Mesenchymal stem cell (in vitro differentiated cells and primary cell): ENCODE results near the gene COL25A1.
"Not testable (repeated sequence)": the region's sequence is repeated elsewhere in the genome, so short reads cannot be mapped to it uniquely, and the experiment has no call there.

Source experiments
- DNase-seq: peaks from one replicate; pipeline ENCODE4 v3.0.0-alpha.2; 2013
- H2AFZ ChIP-seq: one replicate; pipeline ENCODE4 v1.6.1; 2013; ENCODE audit warnings: low read depth, mild to moderate bottlenecking, control low read depth, inconsistent platforms, low read length, moderate library complexity
- H2AK5ac ChIP-seq: 2 replicates; pipeline ENCODE4 v1.6.1; 2013; ENCODE audit warnings: low read length, moderate library complexity, mild to moderate bottlenecking, inconsistent platforms; ENCODE audit not compliant: severe bottlenecking
- H2BK120ac ChIP-seq: one replicate; pipeline ENCODE4 v1.6.1; 2013; ENCODE audit warnings: low read depth, mild to moderate bottlenecking, inconsistent platforms, low read length, moderate library complexity
- H2BK12ac ChIP-seq, 2 experiments: one replicate each; pipeline ENCODE4 v1.6.1; 2013; ENCODE audit warnings: inconsistent platforms in 2 of 2, low read length in 2 of 2, mild to moderate bottlenecking in 2 of 2, moderate library complexity in 2 of 2, control low read depth in 1 of 2
- H2BK15ac ChIP-seq: one replicate; pipeline ENCODE4 v1.6.1; 2013; ENCODE audit warnings: mild to moderate bottlenecking, low read depth, inconsistent platforms; ENCODE audit not compliant: poor library complexity, severe bottlenecking
- H2BK5ac ChIP-seq: 2 replicates; pipeline ENCODE4 v1.6.1; 2013; ENCODE audit warnings: low read depth, mild to moderate bottlenecking, low read length, control low read depth, inconsistent platforms; ENCODE audit not compliant: poor library complexity, severe bottlenecking
- H3K14ac ChIP-seq, 2 experiments: one replicate each; pipeline ENCODE4 v1.6.1; 2013; ENCODE audit warnings: inconsistent platforms in 2 of 2, low read length in 2 of 2, control low read depth in 1 of 2, mild to moderate bottlenecking in 1 of 2, moderate library complexity in 1 of 2
- H3K18ac ChIP-seq, 2 experiments: one replicate each; pipeline ENCODE4 v1.6.1; 2013; ENCODE audit warnings: inconsistent platforms in 2 of 2, low read length in 2 of 2, control low read depth in 1 of 2, low read depth in 1 of 2, mild to moderate bottlenecking in 1 of 2
- H3K23ac ChIP-seq, 2 experiments: one replicate each; pipeline ENCODE4 v1.6.1; 2013; ENCODE audit warnings: inconsistent platforms in 2 of 2, low read length in 2 of 2, mild to moderate bottlenecking in 2 of 2, moderate library complexity in 2 of 2, control low read depth in 1 of 2
- H3K27ac ChIP-seq: 2 replicates; pipeline ENCODE4 v1.5.1; 2013; ENCODE audit warnings: mild to moderate bottlenecking, moderate library complexity, low read length, control low read depth, inconsistent platforms; ENCODE audit not compliant: poor library complexity, severe bottlenecking
- H3K27me3 ChIP-seq, 2 experiments: 2 replicates each; pipeline versions ENCODE4 v1.6.1 to v1.7.0; 2013; ENCODE audit warnings: low read length in 2 of 2, mild to moderate bottlenecking in 2 of 2, moderate library complexity in 2 of 2, control low read depth in 1 of 2, inconsistent platforms in 1 of 2; ENCODE audit not compliant: control insufficient read depth in 1 of 2, insufficient read depth in 1 of 2
- H3K36me3 ChIP-seq, 2 experiments: 2 replicates each; pipeline versions ENCODE4 v1.6.1 to v1.7.0; 2013; ENCODE audit warnings: low read length in 2 of 2, control low read depth in 1 of 2, inconsistent platforms in 1 of 2, low read depth in 1 of 2, mild to moderate bottlenecking in 1 of 2; ENCODE audit not compliant: insufficient read depth in 2 of 2, control insufficient read depth in 1 of 2
- H3K4ac ChIP-seq, 2 experiments: one replicate each; pipeline ENCODE4 v1.6.1; 2013; ENCODE audit warnings: inconsistent platforms in 2 of 2, low read length in 2 of 2, mild to moderate bottlenecking in 2 of 2, moderate library complexity in 2 of 2, control low read depth in 1 of 2, low read depth in 1 of 2
- H3K4me1 ChIP-seq: 2 replicates; pipeline ENCODE4 v1.6.1; 2013; ENCODE audit warnings: low read depth, low read length, control low read depth; ENCODE audit not compliant: control insufficient read depth, insufficient read depth
- H3K4me2 ChIP-seq: 2 replicates; pipeline ENCODE4 v1.6.1; 2013; ENCODE audit warnings: low read length, mild to moderate bottlenecking, inconsistent platforms; ENCODE audit not compliant: poor library complexity, severe bottlenecking
- H3K4me3 ChIP-seq, 2 experiments: 2 replicates each; pipeline versions ENCODE4 v1.5.1 to v1.7.0; 2013; ENCODE audit warnings: low read length in 2 of 2, mild to moderate bottlenecking in 2 of 2, control low read depth in 1 of 2, low read depth in 1 of 2; ENCODE audit not compliant: insufficient read depth in 1 of 2
- H3K79me1 ChIP-seq: replicated peaks from 2 replicates; pipeline ENCODE4 v1.6.1; 2013; ENCODE audit warnings: mild to moderate bottlenecking, control low read depth, low read length, inconsistent platforms; ENCODE audit not compliant: poor library complexity, severe bottlenecking
- H3K9ac ChIP-seq: 2 replicates; pipeline ENCODE4 v1.7.0; 2013; ENCODE audit warnings: mild to moderate bottlenecking, low read length, moderate library complexity
- H3K9me3 ChIP-seq: 2 replicates; pipeline ENCODE4 v1.7.0; 2013; ENCODE audit warnings: mild to moderate bottlenecking, low read length; ENCODE audit not compliant: control insufficient read depth
- H4K8ac ChIP-seq: one replicate; pipeline ENCODE4 v1.6.1; 2013; ENCODE audit warnings: inconsistent platforms, mild to moderate bottlenecking, low read length, moderate library complexity
- H4K91ac ChIP-seq: one replicate; pipeline ENCODE4 v1.6.1; 2013; ENCODE audit warnings: mild to moderate bottlenecking, low read length, inconsistent platforms
- WGBS: methylation state at CpG from one replicate; pipeline ENCODE4 v1.1.7; 2013; ENCODE audit warnings: mixed read lengths; 5-methylcytosine and 5-hydroxymethylcytosine counted together

Gene COL25A1

DNA sequence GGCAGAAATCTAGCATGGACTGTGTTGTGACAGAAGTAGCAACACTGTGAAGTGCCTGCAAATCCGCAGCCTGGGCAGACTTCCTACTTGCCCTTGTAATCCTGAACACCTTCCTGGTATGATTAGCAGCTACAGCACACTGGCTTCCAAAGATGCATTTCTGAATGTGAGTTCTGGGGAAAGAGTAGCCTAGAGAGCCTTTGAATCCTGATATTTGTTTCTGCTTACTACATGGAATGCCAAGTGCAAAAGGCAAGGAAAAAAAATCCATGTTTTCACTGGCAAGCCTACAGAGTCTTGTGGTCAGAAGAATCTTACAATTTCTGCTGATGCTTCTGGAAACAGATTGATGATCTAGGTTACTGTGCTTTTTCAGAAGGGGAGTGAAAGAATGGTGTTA is 223.7 kb downstream of the COL25A1 start:
- Histone ChIP-seq H4K91ac (peak overlapping the region; percentile 4), H3K18ac (peak overlapping the region in 1 of 2 experiments; percentile 37), H3K79me1 (no peaks in the 10 kb centered on the region), H3K27ac (peak overlapping the region; percentile 76), H3K23ac (no peak overlapping the region), H3K4me1 (no peaks in the 10 kb centered on the region), H4K8ac (no peak overlapping the region), H3K4me3 (no peak overlapping the region), H2BK5ac (no peak overlapping the region), H3K27me3 (no peaks in the 10 kb centered on the region), H2BK12ac (peak overlapping the region in 1 of 2 experiments; percentile 34), H3K4ac (peak overlapping the region in 1 of 2 experiments; percentile 24), H2BK120ac (no peak overlapping the region), H2AFZ (no peak overlapping the region), H3K9me3 (no peaks in the 10 kb centered on the region), H3K14ac (no peak overlapping the region), H3K9ac (peak overlapping the region; percentile 57), H2AK5ac (no peak overlapping the region), H3K36me3 (no peaks in the 10 kb centered on the region), H3K4me2 (no peak overlapping the region), H2BK15ac (no peak overlapping the region)
- peak; percentile 77 for DNase-seq
- WGBS: 10% methylated on average over 1 of the region's 1 CpG

DNA sequence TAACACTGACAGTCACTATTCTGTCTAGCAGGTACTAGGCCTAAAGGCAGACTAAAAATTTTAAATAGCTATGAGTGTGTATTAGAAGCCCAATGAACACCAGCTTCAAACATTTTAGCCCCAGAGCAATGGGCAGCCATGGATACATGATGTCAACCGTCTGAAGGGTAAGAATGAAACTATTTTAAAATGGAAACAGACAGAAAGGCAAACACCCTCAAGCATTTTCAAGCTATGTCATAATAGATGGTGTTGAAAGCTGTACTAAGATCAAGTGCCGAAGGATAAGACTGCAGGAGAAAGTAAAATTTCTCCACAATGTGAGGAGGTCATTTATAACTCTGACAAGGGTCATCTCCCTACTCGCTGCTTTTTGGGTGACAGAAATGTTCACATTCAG is 225.0 kb downstream of the COL25A1 start:
- H3K23ac ChIP-seq: no peak overlapping the region
- H3K9ac ChIP-seq: no peak overlapping the region
- peaks cover 1% of the 10 kb centered on the region for H3K4me1 ChIP-seq
- no peak overlapping the region for H3K4ac ChIP-seq
- H3K4me3 ChIP-seq: no peak overlapping the region
- no peak overlapping the region for H2AK5ac ChIP-seq
- H3K36me3 ChIP-seq: no peaks in the 10 kb centered on the region
- DNase-seq: peak; percentile 56
- H3K79me1 ChIP-seq: no peaks in the 10 kb centered on the region
- no peaks in the 10 kb centered on the region for H3K9me3 ChIP-seq
- no peak overlapping the region for H2AFZ ChIP-seq
- WGBS: 86% methylated on average over 2 of the region's 3 CpGs
- H3K14ac ChIP-seq: no peak overlapping the region
- H2BK5ac ChIP-seq: no peak overlapping the region
- H4K91ac ChIP-seq: no peak overlapping the region
- H2BK120ac ChIP-seq: peak overlapping the region; percentile 19
- no peaks in the 10 kb centered on the region for H3K27me3 ChIP-seq
- no peak overlapping the region for H4K8ac ChIP-seq
- H3K27ac ChIP-seq: no peak overlapping the region
- H2BK12ac ChIP-seq: no peak overlapping the region
- H2BK15ac ChIP-seq: no peak overlapping the region
- peak overlapping the region in 1 of 2 experiments; percentile 21 for H3K18ac ChIP-seq
- H3K4me2 ChIP-seq: no peak overlapping the region

DNA sequence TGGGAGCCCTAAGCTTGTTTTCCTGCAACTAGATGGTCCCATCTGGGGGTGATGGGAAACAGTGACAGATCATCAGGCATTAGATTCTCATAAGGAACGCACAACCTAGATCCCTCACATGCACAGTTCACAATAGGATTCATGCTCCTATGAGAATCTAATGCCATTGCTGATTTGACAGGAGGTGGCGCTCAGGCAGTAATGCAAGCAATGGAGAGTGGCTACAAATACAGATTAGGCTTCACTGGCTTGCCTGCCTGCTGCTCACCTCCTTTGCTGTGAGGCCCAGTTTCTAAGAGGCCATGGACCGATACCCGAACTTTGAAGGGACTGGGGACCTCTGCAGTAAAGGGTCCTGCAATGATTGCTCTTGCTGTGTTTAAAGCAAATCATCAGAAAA is 225.7 kb downstream of the COL25A1 start:
- H3K36me3 ChIP-seq, H3K4me2 ChIP-seq, DNase-seq, H3K9ac ChIP-seq, H3K23ac ChIP-seq, H2AFZ ChIP-seq, H2BK5ac ChIP-seq, H3K27me3 ChIP-seq, H3K9me3 ChIP-seq, H2AK5ac ChIP-seq, H3K27ac ChIP-seq, H3K79me1 ChIP-seq, H3K4me3 ChIP-seq, H4K91ac ChIP-seq, H3K14ac ChIP-seq, H2BK120ac ChIP-seq, H4K8ac ChIP-seq, H3K4me1 ChIP-seq: not testable (repeated sequence)
- Histone ChIP-seq H3K18ac (peak overlapping the region in 1 of 2 experiments; percentile 83), H2BK15ac (peak overlapping the region; percentile 89), H2BK12ac (peak overlapping the region; percentile 1 to 84), H3K4ac (peak overlapping the region in 1 of 2 experiments; percentile 75)
- WGBS: 95% methylated on average over 4 of the region's 4 CpGs

DNA sequence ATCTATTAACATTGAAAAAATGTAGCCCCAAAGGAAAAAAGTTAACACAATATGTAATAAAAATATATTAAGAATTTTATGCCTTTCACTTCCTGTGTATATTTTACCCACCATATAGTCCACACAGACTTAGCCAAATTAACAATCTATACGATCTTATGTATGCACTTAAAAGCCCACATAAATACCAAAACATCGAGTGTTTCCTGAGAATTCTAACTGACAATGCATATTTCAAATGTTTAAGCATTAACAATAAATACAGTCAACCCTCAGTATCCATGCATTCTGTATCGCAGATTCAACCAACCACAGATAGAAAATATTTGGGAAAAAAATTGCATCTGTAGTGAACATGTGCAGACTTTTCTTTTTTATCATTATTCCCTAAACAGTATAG is 226.8 kb downstream of the COL25A1 start:
- Histone ChIP-seq H3K4me1 (peaks cover 1% of the 10 kb centered on the region), H2AK5ac (no peak overlapping the region), H4K91ac (no peak overlapping the region), H3K4me2 (no peak overlapping the region), H4K8ac (no peak overlapping the region), H2AFZ (no peak overlapping the region), H3K36me3 (no peaks in the 10 kb centered on the region), H3K14ac (no peak overlapping the region), H3K23ac (no peak overlapping the region), H3K18ac (no peak overlapping the region), H3K27me3 (no peaks in the 10 kb centered on the region), H2BK120ac (no peak overlapping the region), H3K27ac (no peak overlapping the region), H3K4me3 (no peak overlapping the region), H2BK12ac (no peak overlapping the region), H2BK15ac (no peak overlapping the region), H3K9me3 (no peaks in the 10 kb centered on the region), H2BK5ac (no peak overlapping the region), H3K79me1 (no peaks in the 10 kb centered on the region), H3K4ac (no peak overlapping the region), H3K9ac (no peak overlapping the region)
- no peak for DNase-seq
- WGBS: 10% methylated on average over 2 of the region's 3 CpGs
